ENCODE data around the gene RBMS3.
A peak's percentile ranks its signal among the peaks of the same experiment; 100 is the strongest.
"Not testable (repeated sequence)": the region's sequence is repeated elsewhere in the genome, so short reads cannot be mapped to it uniquely, and the experiment has no call there.

Gene RBMS3

DNA sequence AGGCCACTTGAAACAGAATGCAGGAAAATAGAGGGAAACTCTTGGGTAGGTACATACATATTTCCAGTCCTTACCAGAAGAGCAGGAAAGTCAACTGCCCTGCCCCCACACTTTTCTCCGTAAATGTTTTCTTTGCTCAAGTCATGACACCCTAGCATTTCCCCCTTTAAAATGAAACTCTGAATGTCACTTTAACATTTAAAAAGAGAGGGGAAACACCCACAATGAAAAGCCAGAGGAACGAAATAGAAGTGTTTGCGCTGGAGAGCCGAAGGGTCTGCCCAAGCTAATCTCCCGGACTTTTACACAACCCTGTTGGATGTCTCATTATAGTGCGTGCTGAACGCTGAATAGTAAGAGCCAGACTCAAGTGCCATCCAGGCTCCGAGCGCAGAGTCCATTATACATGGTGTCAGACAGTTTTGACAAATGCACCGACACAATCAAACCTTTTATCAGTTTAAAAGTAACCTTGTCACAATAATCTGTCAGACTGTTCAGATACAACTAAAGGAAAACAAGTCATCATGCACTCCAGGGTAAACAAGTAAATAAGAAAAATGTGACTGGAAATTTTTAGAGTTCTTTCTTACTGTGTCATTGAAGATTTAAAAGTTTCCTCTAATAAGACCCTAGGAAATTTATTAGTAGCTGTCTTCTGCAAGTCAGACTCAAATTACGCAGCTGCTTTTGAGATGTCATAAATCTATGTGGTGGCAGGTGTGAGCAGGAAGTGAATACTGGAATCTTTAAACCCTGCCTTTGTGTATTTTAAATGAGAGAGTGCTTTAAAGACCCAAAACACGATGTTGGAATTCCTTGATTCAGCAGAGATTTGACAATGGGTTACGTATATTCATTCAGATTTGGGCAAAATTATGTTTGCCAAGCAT lies 159.8 kb downstream of the RBMS3 start:
- no peak for DNase-seq

DNA sequence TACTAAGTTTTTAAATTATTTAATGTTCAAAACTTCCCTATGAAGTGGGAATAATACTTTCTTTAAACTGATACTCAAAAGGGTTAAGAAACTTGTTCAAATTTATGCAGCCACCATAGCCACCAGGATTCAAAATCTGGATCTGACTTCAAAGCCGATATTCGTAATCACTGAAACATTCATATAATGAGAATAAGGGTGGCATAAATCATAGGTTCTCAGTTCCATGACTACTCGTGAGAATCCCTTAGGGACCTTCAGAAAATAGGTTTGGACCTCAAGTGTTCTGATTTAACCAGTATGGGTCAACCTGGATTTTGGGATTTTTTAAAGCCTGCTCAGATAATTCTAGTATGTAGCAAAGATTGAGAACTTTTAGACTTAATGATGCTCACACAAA lies 160.6 kb downstream of the RBMS3 start:
- no peak for DNase-seq

DNA sequence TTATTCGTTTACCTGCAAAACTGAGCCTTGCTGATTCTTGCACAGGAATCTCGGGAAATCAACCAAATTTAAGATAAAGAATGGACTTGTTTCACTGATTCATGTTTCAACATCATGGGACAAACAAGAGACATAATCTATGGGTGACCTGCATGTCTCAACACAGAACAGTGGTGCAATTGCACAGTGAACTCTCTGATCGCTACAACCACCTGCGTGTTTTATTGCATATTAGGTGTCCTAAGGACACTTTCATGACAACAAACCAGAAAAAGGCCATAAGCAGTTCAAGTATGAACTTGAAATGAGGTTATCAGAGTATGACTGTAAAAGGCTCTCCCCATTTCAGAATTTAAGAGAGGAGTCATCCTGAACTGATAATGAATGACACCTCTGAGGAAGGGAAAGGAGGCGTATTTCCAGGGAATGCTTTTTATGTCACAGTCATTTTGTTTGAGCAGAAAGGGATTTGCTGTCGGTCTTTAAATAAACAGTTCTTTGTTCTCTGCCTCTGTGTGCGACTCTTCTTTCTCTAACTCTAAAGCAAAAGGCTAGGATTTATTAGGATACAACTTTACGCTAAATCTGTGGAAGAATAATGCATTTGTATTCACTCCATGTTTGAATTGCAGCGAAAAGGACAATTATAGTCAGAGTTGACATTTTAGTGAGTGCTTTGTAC lies 167.2 kb downstream of the RBMS3 start:
- no peak for DNase-seq

DNA sequence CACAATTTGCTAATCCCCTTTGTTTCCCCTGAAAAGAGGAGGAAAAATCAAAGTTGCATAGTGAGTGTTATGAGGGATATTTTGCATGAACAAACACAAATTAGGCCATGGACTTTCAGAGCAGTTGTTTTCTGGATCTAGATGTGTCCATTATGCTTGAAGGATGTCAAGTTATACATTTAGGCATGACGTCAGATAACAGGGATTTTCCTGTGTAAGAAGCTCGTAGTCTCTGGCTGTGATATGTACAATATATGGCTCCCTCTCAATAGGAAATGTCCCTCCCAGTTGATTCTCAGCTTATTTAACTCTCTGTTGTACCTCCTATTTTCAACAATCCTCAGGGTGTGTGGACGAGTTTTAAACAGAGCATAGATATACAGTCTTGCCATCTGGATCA lies 171.0 kb downstream of the RBMS3 start:
- no peak for DNase-seq

DNA sequence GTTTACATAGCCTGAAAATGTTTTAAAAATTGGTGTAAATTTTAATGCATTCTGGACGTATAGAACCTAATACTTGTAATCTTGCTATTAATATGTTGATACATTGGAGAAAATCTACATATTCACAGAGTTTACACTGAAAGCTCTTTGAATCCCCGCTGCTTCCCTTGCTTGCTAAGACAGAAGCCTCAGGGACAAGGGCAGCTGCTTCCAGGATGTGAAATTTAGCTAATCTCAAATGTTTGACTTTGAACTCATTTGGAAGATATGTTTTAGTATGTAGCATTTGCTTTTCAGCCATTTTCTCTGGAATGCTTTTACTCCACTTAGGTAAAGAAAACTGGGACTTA lies 172.0 kb downstream of the RBMS3 start:
- no peak for DNase-seq

DNA sequence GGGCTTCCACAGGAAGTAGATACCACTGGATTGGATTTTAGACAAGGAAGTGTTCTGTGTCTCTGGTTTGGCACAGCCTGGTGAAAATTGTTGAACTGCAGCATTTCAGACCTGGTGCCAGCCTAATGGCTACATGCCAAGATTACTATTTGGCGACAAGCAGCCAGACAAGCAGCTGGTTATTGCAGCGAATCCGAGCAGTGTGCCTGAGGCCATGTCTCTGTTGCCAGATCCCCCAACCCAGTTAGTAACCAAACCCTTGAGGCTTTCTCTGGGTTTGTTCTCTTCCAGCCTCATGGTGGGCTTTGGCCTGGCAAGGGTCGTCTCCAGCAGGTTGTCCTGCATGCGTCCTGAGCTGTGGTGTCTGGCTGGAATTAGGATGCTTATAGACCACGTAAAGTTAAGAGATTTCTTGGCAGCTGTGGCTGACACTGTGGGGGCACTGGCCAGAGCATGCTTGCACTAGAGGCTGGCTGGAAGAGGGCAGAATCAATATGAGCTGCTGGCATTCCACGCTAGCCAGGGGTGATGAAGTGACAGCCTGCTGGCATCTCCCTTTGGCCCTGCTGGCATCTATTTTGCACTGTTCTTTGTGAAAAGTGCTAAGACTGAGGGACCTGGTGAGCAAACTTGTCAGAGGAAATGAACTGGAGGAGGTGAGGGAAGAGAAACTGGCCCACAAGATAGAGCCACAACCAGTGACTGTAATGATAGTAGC lies 172.6 kb downstream of the RBMS3 start:
- no peak for DNase-seq

DNA sequence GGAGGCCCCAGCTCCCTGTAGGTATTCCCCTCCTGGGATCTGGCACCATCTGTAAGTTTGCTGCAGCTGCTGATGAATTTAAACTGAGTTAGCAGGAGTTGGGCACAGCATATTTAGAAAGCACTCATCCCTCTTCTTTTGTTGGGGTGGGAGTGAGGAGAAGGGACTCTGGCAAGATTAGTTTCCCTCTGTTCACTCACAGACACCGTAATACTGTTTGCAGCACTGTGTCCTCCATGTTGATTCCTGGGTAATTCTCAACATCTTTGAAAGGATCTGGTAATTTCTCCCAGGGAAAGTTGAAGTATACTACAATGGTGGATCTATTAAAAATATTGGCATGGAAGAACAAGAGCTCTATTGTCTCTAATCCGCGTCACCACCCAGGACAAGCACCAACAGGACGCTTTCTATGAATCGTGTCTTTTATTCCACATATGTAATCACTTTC lies 173.3 kb downstream of the RBMS3 start:
- no peak for DNase-seq

DNA sequence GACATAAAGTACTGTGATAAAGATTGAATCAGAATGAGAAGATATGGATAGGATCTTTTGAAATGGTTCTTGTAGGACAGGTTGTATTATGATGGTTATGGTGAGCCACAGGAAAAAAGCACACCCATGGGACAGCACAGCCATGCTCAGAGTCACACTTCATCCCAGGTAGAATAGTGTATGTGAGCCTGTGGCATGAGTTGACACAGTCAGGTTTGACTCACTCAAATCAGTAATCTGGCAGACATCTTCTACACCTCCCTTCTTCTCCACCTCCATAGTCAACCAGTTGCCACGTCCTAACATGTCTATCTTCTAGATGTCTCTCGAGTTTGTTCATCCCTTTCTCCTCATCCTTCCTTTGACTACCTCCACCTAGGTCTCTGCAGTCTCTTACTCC lies 176.0 kb downstream of the RBMS3 start:
- DNase-seq, result no peak

DNA sequence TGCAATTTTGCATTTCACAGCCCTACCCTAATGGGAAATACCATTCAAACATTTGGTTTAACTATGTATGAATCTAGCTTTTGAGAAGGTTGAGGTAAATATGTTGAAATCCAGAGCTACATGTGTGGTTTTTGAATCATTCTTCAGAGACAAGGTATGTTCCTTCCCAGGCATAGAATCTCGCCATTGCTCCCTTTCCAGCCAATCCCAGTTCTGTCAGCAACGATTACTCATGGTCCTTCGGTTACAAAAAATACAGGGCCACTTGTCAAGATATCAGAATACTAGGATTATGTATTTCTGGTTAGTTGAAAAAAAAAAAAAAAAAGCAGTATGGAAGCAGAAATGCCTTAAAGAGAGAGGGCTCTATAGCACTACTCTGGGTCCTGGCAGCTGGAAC lies 182.4 kb downstream of the RBMS3 start:
- DNase-seq, result no peak

DNA sequence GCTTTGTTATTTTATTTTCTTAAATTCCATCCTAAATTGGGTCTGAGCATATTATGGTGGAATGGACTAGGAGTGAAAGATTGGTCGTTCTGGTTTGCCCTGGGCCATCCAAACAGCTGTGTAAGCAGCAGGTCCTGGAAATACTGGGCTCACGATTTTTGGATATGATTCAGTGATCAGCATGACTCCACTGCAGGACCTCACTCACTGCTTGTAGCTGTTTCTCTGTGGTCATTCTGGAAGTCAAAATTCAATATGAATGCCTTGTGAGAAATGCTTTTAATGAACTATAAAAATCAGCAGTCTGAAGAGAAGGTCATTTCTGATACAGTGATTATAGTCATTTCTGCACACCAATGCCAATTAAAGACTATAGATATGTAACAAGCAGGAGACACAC lies 185.0 kb downstream of the RBMS3 start:
- DNase-seq, result peak; percentile 13

DNA sequence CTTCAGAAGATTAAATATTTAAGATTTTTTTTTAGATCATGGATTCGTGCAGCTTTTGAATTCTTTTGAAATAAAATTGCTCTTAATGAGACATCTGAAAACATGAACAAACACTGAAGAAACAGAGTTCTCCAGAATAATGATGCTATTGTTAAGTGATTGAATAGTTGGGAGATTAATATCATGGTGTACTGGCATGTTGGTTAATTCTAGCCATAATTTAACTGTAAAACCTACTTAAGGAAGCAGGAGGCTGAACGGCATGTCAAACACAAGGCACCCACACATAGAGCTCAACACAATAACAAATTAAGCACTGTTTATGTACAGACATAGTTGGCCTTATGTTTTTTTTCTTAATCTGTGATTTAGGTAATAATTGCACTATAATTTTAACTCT lies 185.6 kb downstream of the RBMS3 start:
- no peak for DNase-seq

DNA sequence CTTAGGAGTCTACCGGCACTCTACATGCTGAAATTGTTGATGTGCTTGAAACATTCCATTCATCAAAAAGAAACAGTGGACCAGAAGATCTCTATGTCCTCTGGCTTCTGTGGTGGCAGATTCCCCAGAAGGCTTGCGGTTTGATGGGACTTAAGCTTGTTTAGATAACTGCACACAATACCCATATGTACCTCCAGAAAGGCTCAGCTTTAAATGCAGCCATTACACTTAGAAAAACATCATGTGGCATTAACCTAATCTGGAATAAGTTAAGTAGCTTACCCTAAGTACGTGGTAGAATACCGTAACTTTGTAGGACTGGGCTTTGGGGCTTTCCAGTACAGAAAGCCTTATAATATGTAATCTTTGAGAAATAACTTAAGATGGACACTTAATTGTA lies 187.3 kb downstream of the RBMS3 start:
- DNase-seq, result peak; percentile 16

DNA sequence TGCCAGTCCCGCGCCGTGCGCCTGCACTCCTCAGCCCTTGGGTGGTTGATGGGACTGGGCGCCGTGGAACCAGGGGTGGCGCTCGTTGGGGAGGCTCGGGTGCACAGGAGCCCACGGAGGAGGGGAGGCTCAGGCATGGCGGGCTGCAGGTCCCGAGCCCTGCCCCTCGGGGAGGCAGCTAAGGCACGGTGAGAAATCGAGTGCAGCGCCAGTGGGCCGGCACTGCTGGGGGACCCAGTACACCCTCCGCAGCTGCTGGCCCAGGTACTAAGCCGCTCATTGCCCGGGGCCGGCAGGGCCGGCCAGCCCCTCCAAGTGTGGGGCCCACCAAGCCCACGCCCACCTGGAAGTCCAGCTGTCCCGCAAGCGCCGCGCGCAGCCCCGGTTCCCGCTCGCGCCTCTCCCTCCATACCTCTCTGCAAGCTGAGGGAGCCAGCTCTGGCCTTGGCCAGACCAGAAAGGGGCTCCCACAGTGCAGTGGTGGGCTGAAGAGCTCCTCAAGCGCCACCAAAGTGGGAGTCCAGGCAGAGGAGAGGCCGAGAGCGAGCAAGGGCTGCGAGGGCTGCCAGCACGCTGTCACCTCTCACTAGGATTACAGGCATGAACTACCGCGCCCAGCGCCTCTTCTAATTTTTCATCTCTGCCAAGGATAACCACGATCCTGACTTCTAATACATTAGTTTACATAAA lies 192.8 kb downstream of the RBMS3 start:
- DNase-seq, result not testable (repeated sequence)

DNA sequence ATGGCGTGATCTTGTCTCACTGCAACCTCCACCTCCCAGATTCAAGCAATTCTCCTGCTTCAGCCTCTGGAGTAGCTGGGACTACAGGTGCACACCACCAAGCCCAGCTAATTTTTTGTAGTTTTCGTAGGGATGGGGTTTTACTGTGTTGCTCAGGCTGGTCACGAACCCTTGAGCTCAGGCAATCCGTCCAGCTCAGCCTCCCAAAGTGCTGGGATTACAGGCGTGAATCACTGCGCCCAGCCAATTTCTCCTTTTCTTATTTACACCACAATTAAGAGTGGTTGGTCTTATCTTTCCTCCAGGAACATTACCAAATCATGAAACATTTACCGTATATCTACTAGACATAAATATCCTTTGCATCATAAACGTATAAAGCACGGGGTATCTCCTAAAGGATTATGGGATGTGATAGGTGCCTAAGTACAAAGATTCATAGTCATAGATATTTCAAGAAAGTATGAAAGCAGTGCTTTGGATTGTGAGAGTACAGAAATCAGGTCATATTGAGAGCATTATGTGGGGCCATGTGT lies 194.5 kb downstream of the RBMS3 start:
- no peak for DNase-seq

DNA sequence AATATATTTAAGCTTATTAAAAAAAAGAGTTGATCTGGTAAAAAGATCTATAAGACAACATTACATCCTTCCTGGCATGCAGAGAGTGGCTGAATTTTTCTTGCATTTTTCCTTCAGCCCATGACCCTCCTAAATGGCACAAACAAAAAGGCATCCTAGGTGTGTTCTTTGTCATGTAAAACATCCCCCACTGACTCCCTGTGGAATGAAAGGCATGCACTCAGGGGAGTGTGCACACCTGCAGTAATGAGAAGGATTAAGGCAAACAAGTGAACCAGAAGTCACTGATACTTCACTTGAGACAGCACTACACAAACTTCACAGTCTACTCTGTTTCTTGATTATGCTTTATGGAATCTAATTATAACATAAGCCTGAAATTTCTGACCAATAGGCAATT lies 195.0 kb downstream of the RBMS3 start:
- no peak for DNase-seq

DNA sequence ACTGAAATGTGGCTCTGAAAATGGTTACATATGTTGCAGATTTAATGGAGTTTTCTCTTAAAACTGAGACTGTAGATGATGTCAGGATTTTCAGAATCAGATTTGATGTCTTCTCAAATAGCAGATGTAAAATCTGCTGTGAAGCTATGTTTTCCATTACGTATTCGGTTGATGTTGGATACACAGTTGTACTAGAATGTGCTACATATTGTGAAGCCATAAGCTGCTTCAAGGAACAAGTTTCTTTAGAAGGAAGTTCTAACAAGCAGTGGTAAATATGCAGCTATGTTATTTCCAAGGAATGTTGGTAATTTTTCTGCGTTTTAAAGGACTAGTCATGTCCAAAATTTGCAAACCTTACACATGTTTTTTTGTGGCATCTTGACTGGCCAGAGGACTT lies 197.7 kb downstream of the RBMS3 start:
- DNase-seq, result no peak

DNA sequence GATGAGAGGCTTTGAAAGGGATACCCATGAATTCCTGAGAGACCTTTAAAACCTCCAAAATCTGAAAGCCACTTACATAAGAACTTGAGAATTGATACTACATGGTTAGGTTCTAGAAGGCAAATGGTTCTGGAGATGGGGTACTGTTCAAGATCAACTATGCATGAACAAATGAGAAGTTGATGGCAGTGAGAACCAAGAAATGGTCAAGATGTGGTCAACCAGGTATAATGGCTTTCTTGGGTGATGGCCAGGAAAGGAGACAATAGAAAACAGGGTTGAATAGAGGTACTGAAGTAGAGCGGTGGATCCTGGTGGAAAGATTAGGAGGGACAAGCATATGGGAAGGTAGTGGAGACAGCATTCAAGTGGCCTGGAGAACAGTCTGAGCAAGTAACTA lies 200.4 kb downstream of the RBMS3 start:
- no peak for DNase-seq

DNA sequence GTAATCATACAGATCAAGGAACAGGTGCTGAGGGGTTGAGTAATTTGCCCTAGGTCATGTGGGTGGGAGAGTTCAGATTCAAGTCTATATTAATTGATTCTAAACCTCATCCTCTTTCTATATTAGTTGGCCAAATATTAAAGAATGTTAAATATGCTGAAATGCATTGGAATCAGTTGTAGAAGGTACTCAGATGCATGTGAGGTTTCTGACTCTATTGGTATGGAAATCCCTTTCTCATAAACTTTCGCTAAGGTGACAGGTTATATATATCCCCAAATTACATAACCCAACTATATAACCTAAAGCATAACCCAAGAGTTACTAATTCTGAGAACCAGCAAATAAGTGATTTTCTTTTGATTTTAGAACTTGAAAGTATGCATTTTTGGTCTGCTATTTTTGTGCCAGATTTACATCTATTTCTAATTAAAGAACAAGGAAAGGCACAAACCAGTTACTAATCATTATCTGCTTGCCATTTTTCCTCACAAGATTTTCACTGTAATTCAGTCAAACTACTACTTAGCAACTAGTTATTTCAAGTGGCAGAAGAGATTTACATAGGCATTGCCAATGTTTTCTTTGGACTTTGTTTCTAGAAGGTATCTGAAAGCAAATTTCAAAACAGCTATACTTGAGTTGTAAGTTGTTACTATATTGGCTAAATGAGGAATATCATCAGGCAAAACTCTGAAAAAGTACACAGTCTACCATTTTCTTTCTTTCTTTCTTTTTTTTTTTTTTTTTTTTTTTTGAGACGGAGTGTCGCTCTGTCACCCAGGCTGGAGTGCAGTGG lies 201.3 kb downstream of the RBMS3 start:
- DNase-seq, result no peak

DNA sequence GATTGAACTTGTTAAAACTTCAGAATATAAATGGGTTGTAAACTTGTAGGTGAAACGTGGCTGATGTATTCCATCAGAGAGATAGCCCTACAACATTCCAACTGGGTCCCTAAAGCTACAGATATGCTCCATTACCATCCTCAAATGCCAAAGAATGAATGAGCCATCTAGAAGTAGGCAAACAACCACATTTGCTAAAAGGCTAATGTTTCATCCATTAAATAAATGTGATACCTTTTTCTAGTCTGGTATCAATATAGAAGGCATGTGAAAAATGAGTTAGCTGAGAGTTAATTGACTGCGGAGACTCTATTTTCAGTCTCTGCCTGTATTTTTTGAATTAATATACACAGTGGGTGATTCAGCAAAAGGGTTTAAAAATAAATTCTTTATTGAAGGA lies 203.8 kb downstream of the RBMS3 start:
- DNase-seq, result no peak

DNA sequence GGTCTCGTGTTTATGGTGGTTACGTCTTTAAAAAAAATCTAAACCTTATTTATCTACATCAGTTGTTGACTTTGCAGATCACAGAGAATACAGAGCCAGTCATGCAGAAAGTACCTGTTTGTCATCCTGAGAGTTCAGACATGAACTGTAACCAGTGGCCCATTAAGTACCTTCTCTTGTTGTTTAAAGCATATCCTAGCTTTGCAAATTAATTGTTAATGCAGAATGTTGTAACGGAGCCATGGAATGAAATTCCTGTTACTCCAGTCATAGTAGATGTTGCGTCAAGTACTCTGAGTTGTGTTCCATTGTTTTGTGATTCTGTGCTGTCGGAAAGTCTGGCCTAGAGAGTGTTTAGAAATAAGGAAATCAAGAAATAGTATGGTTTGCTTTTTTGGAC lies 205.2 kb downstream of the RBMS3 start:
- no peak for DNase-seq

DNA sequence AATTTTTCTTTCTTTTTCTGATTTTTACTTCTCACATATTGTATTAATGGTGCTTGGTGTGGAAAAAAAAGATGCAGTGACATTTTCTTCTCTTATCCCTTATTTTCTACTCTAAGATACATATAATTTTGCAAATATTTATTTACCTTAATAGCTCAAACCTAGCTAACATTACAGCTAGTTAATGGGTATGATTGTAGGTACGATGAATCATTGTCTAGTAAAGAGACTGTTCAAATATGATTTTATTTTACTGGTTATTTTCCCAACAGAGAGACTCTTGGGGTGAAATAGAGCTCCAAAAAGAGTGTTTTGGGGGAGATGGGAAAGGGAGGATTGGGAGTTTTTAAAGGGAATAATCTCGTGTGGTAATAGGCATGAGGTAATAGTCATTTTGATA lies 206.0 kb downstream of the RBMS3 start:
- no peak for DNase-seq

DNA sequence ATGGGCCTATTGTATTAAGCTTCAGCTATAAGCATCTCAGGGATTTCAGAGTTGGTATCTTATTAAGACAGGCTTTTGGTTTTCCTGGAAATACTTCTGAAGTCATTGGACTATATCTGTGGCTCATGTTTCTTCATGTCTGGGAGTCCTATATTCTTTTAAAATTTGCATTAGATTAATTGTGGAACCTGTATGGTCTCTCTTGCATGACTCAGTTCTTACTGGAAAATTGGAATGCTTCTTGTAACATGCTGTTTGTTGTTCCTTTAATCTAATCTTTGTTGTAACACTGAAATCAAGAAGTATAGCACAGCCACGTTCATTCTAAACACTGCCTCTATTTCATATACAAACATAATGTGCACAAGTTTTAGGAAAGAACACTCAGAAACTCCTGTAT lies 208.1 kb downstream of the RBMS3 start:
- DNase-seq, result no peak
